Measurements from ENCODE around the gene GLG1.
"Not testable (repeated sequence)": the region's sequence is repeated elsewhere in the genome, so short reads cannot be mapped to it uniquely, and the experiment has no call there.

GRCh38 chr16:74550227-74551019 lies 56.5 kb downstream of the GLG1 start:
- not testable (repeated sequence) for TF ChIP-seq CTCF (IDR thresholded peaks at IDR 0.05; ENCODE audit: low read depth, low read length); POLR2A (IDR thresholded peaks at IDR 0.05; ENCODE audit: extremely low read depth, insufficient read length)

Data from NB4 (cell line).